Heart left ventricle (tissue), 16 donors: ENCODE measurements around the gene LRRC38. TPM values are rescaled to one million over a fixed set of nuclear protein-coding genes. Genes with fewer than 3 reads are reported as not detected.

ENCODE experiments used
- ATAC-seq, 4 donors: fragments of 200-7000 bp; cut with Tn5 transposase; one replicate each; pipeline ENCODE4 v1.9.1; 2020 to 2022; ENCODE audit warnings: moderate library complexity in 4 of 4, mild to moderate bottlenecking in 3 of 4, moderate number of reproducible peaks in 1 of 4
- DNase-seq, 5 donors: peaks; one replicate each; pipeline ENCODE4 v3.0.0-alpha.2; 2020
- H3K27ac ChIP-seq, 12 donors: fragments of 200-600 bp; sonication (generic) in 4 of 12; one replicate each; pipeline versions ENCODE4 v1.5.0 to v1.8.0; 2016 to 2022; ENCODE audit warnings: mild to moderate bottlenecking in 2 of 12
- H3K27me3 ChIP-seq, 9 donors: fragments of 200-600 bp; sonication (generic) in 2 of 9; one replicate each; pipeline versions ENCODE4 v1.5.1 to v1.8.0; 2016 to 2022; ENCODE audit warnings: mild to moderate bottlenecking in 3 of 9
- H3K36me3 ChIP-seq, 9 donors: fragments of 200-600 bp; sonication (generic) in 2 of 9; one replicate each; pipeline versions ENCODE4 v1.5.0 to v1.8.0; 2018 to 2022; ENCODE audit warnings: mild to moderate bottlenecking in 2 of 9
- H3K4me1 ChIP-seq, 12 donors: fragments of 200-600 bp; sonication (generic) in 4 of 12; one replicate each; pipeline versions ENCODE4 v1.5.0 to v1.8.0; 2016 to 2022; ENCODE audit warnings: mild to moderate bottlenecking in 3 of 12
- H3K4me3 ChIP-seq, 12 donors: fragments of 200-600 bp; sonication (generic) in 4 of 12; one replicate each; pipeline versions ENCODE4 v1.5.0 to v1.8.0; 2017 to 2022; ENCODE audit warnings: mild to moderate bottlenecking in 9 of 12, moderate library complexity in 4 of 12
- H3K9me3 ChIP-seq, 12 donors: fragments of 200-600 bp; sonication (generic) in 4 of 12; one replicate each; pipeline versions ENCODE4 v1.5.0 to v1.8.0; 2016 to 2022; ENCODE audit warnings: mild to moderate bottlenecking in 1 of 12
- POLR2A ChIP-seq, 2 donors: fragments of 450-650 bp; IDR thresholded peaks; one replicate each; pipeline ENCODE4 v1.6.1; 2017; ENCODE audit warnings: antibody characterized with exemption in 2 of 2, mild to moderate bottlenecking in 2 of 2, moderate library complexity in 2 of 2
- WGBS, 4 donors: extraction: QIAGEN DNeasy Blood & Tissue Kit in 2 of 4; methylation state at CpG; one replicate each; pipeline versions ENCODE4 v1.1.5 to v1.1.7; 2013 to 2018; 5-methylcytosine and 5-hydroxymethylcytosine counted together
- intact Hi-C, 10 donors: fragments of 100-400 bp; cut with DNase I; formaldehyde crosslinking; loops; one replicate each; pipeline versions ENCODE4 v1.11.1 to v1.14.2; 2022
- polyA plus RNA-seq, 2 donors: library from polyadenylated mRNA; stranded (reverse); fragments of 200-250 nt; gene quantifications; one replicate each; pipeline ENCODE4 v1.2.3, GENCODE V29; 2013
- total RNA-seq, 9 donors: library from RNA; depleted of rRNA in 2 of 9; stranded (reverse); fragments of >200 nt in 2 of 9; fragmentation: NEBNext Ultra II Directional in 3 of 9; extraction: Animal tissue kit (Norgen Biotek cat#: 25700) in 3 of 9; gene quantifications; one replicate each; pipeline versions ENCODE4 v1.1.0 to v1.2.4, GENCODE V29; 2016 to 2023
- TF ChIP-seq, protein P1 (sequence below), 12 donors: fragments of 200-600 bp; sonication (generic) in 4 of 12; IDR thresholded peaks; one replicate each; pipeline versions ENCODE4 v1.5.0 to v1.8.0; 2018 to 2022; ENCODE audit warnings: antibody characterized with exemption in 12 of 12, mild to moderate bottlenecking in 5 of 12
- donor health status: ischemic (EF 13 %, LVEDD 7.1; RV severe dilation, severe dysfunction).
- donor health status: healthy with polysubstance abuse.
- donor health status: DM: no; HTN: yes; CAD: no.
- donor health status: DM: no; HTN: no; CAD: no.
- donor health status: ischemic (EF 25% LVEDD 6.9; RV normal size, moderate dysfunction).
- donor health status: ischemic (EF 25% LVEDD 5.7; RV mildly dilated, moderate dysfunction).
- donor health status: healthy.
- donor health status: DM: yes; HTN: yes; CAD: no.
- donor health status: ischemic (EF 35%, LVEDD 5.7; RV mildly dilated, moderate dysfunction).
- donor health status: nonischemic (EF 11% LVEDD 7.7; RV severe dilation, severe dysfunction).
- donor health status: DM: yes; HTN: yes; CAD: no.
- donor health status: PGD.
- donor health status: ischemic (EF 29% LVEDD 5.4; RV normal size, mild dysfunction).
- donor health status: nonischemic (EF 23%, LVEDD 6.1; RV moderate dilation, normal function).

Gene LRRC38
- total and polyA plus RNA-seq, 11 donors, result 0.20 to 4.4 (median 1.7) TPM; not detected in 2

DNA sequence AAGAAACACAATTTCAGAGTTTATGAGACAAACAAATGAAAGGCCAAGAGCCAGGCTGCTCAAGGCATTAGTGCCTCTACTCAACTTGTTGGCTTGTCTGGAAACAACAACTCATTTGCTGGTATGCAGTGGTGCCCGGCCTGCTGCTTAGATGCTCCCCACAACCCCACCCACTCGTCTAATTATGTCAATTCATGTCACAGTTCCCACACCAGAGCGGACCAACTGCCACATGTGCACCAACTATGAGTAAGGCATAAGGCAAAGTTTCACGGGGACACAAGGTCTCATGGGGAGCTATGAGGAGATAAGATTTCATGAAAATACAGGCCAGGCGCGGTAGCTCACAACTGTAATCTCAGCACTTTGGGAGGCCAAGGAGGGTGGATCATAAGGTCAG, 34.5 kb upstream of the LRRC38 start:
- peaks cover 0 to 14% (median 0%) of the 10 kb centered on the region in 12 donors for H3K4me1 ChIP-seq
- H3K27ac ChIP-seq, result no peak overlapping the region
- DNase-seq (no peak), ATAC-seq (no peak)
- WGBS, 4 donors, result 75 to 81% (median 80%) methylated on average over 6 of the region's 6 CpGs
- no peaks in the 10 kb centered on the region for H3K9me3 ChIP-seq
- H3K4me3 ChIP-seq, result no peak overlapping the region
- intact Hi-C loops, result loop anchor here in 3 of 10 donors (5.0 to 10.0 kb wide), 2 partner anchors 81 to 83 kb away; no protein-coding TSS in a partner anchor
- no peak for TF ChIP-seq POLR2A (IDR thresholded peaks at IDR 0.05)
- TF ChIP-seq, protein P1, sequence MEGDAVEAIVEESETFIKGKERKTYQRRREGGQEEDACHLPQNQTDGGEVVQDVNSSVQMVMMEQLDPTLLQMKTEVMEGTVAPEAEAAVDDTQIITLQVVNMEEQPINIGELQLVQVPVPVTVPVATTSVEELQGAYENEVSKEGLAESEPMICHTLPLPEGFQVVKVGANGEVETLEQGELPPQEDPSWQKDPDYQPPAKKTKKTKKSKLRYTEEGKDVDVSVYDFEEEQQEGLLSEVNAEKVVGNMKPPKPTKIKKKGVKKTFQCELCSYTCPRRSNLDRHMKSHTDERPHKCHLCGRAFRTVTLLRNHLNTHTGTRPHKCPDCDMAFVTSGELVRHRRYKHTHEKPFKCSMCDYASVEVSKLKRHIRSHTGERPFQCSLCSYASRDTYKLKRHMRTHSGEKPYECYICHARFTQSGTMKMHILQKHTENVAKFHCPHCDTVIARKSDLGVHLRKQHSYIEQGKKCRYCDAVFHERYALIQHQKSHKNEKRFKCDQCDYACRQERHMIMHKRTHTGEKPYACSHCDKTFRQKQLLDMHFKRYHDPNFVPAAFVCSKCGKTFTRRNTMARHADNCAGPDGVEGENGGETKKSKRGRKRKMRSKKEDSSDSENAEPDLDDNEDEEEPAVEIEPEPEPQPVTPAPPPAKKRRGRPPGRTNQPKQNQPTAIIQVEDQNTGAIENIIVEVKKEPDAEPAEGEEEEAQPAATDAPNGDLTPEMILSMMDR (IDR thresholded peaks at IDR 0.05), result no peak
- H3K36me3 ChIP-seq, result no peaks in the 10 kb centered on the region
- H3K27me3 ChIP-seq, result no peaks in the 10 kb centered on the region

DNA sequence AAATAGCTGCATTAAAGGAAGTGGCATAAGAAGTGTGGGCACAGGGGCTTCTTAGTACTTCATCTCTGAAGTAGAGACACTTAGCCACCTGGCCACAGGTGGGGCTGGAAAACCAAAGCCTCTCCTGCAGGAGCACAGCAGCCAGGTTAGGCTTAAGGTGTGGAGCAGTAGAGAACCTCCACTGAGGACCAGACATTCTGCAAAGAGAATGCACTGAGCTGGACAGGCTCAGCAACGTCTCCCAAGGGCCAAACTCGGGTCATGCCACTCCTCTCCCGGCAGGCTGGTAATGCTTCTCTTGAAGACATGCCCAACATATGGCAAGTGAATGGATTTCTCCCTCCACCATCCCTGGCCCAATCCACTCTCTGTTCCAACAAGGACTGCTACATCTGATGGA, 33.0 kb upstream of the LRRC38 start:
- ATAC-seq (no peak), DNase-seq (no peak)
- Histone ChIP-seq H3K27ac (no peak overlapping the region), H3K9me3 (no peaks in the 10 kb centered on the region), H3K27me3 (no peaks in the 10 kb centered on the region), H3K4me3 (no peak overlapping the region), H3K4me1 (peaks cover 0 to 14% (median 0%) of the 10 kb centered on the region in 12 donors), H3K36me3 (no peaks in the 10 kb centered on the region)
- intact Hi-C loops, result loop anchor here in 3 of 10 donors (5.0 to 10.0 kb wide), 2 partner anchors 79 to 82 kb away; no protein-coding TSS in a partner anchor
- 44 to 70% (median 57%) methylated on average over 3 of the region's 3 CpGs for WGBS, 4 donors
- TF ChIP-seq POLR2A (IDR thresholded peaks at IDR 0.05), result no peak
- TF ChIP-seq, protein P1 (IDR thresholded peaks at IDR 0.05), result no peak

DNA sequence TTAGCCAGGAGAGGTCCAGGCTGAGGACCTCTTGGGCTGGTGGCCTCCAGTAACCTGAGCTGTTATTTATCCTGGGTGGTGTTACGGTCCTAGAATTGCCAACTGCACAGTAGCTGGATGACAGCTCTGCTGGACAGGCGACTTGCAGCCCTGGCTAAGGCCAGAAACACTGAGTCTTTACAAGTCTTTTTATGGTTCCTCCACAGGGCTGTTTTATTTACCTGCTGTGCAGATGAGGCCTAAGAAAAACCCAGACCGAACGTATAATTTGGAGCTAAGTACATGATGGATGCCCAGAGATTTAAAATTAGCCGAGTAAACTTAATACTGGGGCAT, 30.4 kb upstream of the LRRC38 start:
- peak overlapping the region in 9 of 12 donors; percentile 54 to 95 (median 80) for H3K27ac ChIP-seq
- no peak for ATAC-seq
- no peaks in the 10 kb centered on the region for H3K36me3 ChIP-seq
- TF ChIP-seq POLR2A (IDR thresholded peaks at IDR 0.05), result no peak
- TF ChIP-seq, protein P1 (IDR thresholded peaks at IDR 0.05), result peak in 1 of 12 donors; percentile 5
- H3K9me3 ChIP-seq, result no peaks in the 10 kb centered on the region
- no peaks in the 10 kb centered on the region for H3K27me3 ChIP-seq
- 53 to 63% (median 62%) methylated on average over 5 of the region's 5 CpGs for WGBS, 4 donors
- no peak overlapping the region for H3K4me3 ChIP-seq
- no peak for DNase-seq
- H3K4me1 ChIP-seq, result peaks cover 0 to 24% (median 0%) of the 10 kb centered on the region in 12 donors
- intact Hi-C loops, result loop anchor here in 6 of 10 donors (1.0 to 10.0 kb wide), 7 partner anchors 57 to 79 kb away; no protein-coding TSS in a partner anchor

DNA sequence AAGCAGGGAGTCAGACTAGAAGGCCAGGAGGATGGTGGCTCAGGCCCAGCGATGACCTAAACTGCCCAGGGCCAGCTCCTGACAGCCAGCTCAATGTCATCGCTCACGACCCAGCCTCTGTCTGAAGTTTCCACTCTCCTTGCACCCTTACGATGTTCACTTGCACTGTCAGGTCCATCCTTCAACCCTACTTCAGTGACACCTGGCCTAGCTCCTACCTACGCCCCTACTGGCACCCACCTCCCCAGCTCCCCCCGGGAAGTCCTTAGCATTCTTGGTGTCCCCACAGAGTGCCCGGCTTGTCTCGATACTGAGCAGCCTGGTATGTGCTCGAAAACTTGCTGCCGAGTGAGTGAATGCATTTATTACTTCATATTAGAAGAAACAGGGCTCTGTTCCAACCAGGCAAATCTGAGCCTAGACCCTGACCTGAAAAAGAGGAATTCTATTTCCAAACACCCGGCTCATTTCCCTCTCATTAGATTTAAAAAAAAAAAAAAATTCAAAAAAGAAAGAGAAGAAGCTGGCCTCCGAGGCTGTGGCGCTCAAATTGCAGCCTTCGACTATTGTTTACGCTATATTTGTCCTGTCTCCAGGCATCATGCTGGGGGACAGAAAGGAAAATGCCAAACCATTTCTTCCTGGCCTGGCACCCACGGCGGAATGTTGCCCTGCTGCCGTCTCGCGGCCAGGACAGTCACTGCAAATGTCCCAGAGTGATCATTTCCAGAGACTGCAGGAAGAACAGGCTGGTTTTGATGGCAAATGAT, 29.8 kb upstream of the LRRC38 start:
- Histone ChIP-seq H3K4me1 (peaks cover 0 to 24% (median 0%) of the 10 kb centered on the region in 12 donors), H3K27ac (peak overlapping the region; percentile 49 to 95 (median 76)), H3K4me3 (no peak overlapping the region), H3K27me3 (no peaks in the 10 kb centered on the region), H3K9me3 (no peaks in the 10 kb centered on the region), H3K36me3 (no peaks in the 10 kb centered on the region)
- ATAC-seq (peak; percentile 70 to 80 (median 74)), DNase-seq (peak; percentile 62 to 88 (median 68))
- 31 to 42% (median 36%) methylated on average over 20 of the region's 20 CpGs for WGBS, 4 donors
- TF ChIP-seq, protein P1 (IDR thresholded peaks at IDR 0.05), result peak; percentile 28 to 70 (median 54)
- TF ChIP-seq POLR2A (IDR thresholded peaks at IDR 0.05), result no peak
- intact Hi-C loops, result loop anchor here in 6 of 10 donors (1.0 to 10.0 kb wide), 7 partner anchors 56 to 79 kb away; no protein-coding TSS in a partner anchor
